ENCODE measurements around the gene CACNA1I. TPM values are rescaled to one million over a fixed set of nuclear protein-coding genes. Genes with fewer than 3 reads are reported as not detected.

The CACNA1I gene
- total RNA-seq, 1 donor from 2014 or later, result 0.06 TPM

DNA sequence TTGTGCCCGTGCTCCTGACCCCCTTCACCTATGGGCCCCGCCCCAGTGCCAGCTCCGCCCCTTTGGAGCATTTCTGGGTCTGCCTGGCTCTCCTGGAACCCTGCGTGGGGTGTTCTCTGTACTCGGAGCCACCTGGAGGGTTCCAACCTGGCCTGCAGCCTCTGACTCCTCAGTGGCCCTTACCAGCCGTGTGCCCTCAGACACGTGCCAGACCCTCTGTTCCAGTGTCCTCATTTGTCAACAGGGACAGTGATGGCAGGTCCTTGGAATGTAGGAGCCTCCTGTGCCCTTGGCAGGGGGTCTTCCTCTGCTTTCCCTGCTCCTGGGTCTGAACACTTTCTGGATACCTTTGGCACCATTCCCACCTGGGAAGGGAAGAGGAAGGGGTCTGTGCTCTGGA is 96.4 kb downstream of the CACNA1I start:
- TF ChIP-seq, protein P1, sequence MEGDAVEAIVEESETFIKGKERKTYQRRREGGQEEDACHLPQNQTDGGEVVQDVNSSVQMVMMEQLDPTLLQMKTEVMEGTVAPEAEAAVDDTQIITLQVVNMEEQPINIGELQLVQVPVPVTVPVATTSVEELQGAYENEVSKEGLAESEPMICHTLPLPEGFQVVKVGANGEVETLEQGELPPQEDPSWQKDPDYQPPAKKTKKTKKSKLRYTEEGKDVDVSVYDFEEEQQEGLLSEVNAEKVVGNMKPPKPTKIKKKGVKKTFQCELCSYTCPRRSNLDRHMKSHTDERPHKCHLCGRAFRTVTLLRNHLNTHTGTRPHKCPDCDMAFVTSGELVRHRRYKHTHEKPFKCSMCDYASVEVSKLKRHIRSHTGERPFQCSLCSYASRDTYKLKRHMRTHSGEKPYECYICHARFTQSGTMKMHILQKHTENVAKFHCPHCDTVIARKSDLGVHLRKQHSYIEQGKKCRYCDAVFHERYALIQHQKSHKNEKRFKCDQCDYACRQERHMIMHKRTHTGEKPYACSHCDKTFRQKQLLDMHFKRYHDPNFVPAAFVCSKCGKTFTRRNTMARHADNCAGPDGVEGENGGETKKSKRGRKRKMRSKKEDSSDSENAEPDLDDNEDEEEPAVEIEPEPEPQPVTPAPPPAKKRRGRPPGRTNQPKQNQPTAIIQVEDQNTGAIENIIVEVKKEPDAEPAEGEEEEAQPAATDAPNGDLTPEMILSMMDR (conservative IDR thresholded peaks at IDR 0.05; ENCODE audit: low read depth, low read length), result no peak
- no peak overlapping the region for H3K4me3 ChIP-seq (ENCODE audit: low read depth, low read length)
- DNase-seq (ENCODE audit: low read depth), result no peak

- DNase-seq (ENCODE audit: low read depth), result no peak
- TF ChIP-seq, protein P1 (conservative IDR thresholded peaks at IDR 0.05; ENCODE audit: low read depth, low read length), result no peak
- H3K4me3 ChIP-seq (ENCODE audit: low read depth, low read length), result no peak overlapping the region
Measured at GRCh38 chr22:39669432-39669831, 98.9 kb downstream of the CACNA1I start.

DNA sequence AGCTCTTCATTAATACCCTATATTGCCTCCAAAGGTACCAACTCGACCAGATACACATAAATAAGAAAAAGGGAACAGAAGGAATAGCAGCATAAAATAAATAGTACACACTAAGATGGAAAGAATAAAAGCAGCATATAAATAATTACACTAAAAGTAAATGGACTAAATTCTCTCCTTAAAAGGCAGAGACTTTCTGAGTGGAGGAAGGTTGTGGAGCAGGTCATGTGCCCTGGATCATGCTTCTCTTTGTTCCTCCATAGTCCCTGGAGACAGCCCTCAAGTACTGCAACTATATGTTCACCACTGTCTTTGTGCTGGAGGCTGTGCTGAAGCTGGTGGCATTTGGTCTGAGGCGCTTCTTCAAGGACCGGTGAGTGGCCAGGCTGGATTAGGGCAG is 101.4 kb downstream of the CACNA1I start:
- no peak overlapping the region for H3K4me3 ChIP-seq (ENCODE audit: low read depth, low read length)
- no peak for DNase-seq (ENCODE audit: low read depth)
- TF ChIP-seq, protein P1 (conservative IDR thresholded peaks at IDR 0.05; ENCODE audit: low read depth, low read length), result no peak

DNA sequence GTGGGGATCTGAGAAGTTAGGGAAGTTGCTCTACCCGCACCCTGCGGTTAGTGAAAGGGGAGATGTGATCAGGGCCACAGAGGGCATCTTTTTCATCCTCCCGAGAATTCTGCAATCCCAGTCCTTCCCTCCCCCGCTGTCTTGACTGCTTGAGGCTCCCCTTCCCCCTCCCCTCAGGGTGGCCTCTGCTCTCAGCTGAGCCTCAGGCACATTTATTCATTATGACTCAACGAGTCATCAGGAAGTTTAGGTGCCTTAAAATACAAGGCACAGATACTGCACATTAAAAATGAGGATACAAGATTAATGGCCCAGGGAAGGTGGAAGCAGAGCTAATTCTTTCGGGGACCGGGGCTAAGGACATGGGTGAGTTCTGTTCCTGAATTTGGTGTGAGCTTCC is 104.0 kb downstream of the CACNA1I start:
- DNase-seq (ENCODE audit: low read depth), result no peak
- TF ChIP-seq, protein P1 (conservative IDR thresholded peaks at IDR 0.05; ENCODE audit: low read depth, low read length), result no peak

DNA sequence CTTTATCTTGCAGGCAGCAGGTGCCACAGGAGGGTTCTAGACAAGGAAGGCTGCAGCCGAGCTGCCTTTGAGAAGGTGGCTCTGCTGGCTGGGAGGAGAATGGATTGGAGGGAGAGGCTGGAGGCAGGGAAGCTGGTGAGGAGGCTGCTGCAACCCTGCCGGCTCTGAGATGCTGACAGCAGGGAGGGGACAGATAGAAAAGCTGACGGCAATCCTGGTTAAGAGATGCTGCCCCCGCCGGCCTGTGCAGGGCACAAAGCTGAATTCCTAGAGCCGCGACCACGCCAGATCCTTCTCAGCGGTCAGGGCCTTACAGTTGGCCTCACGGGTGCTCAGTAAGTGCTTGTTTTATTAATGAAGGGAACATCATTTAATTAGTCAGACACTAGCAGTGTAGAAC is 105.4 kb downstream of the CACNA1I start:
- TF ChIP-seq, protein P1 (conservative IDR thresholded peaks at IDR 0.05; ENCODE audit: low read depth, low read length), result no peak
- no peak for DNase-seq (ENCODE audit: low read depth)
- no peak overlapping the region for H3K4me3 ChIP-seq (ENCODE audit: low read depth, low read length)

More for the DNA sequence above, 104.0 kb downstream of the CACNA1I start:
- no peak overlapping the region for H3K4me3 ChIP-seq (ENCODE audit: low read depth, low read length)

DNA sequence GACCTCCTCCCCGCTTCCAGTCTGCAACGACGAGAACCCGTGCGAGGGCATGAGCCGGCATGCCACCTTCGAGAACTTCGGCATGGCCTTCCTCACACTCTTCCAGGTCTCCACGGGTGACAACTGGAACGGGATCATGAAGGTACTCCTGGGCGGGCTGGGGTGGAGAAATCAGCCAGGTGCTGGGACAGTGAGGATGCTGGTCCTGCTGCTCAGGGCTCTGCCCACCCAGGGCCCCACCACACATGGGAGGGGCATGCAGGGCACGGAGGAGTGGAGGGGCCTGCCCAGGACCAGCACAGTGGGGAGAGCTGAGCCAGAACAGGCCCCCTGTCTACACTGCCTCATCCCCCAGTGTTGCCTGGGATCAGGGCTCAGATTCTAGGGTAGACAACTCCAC is 107.4 kb downstream of the CACNA1I start:
- no peak for DNase-seq (ENCODE audit: low read depth)
- TF ChIP-seq, protein P1 (conservative IDR thresholded peaks at IDR 0.05; ENCODE audit: low read depth, low read length), result no peak
- no peak overlapping the region for H3K4me3 ChIP-seq (ENCODE audit: low read depth, low read length)

DNA sequence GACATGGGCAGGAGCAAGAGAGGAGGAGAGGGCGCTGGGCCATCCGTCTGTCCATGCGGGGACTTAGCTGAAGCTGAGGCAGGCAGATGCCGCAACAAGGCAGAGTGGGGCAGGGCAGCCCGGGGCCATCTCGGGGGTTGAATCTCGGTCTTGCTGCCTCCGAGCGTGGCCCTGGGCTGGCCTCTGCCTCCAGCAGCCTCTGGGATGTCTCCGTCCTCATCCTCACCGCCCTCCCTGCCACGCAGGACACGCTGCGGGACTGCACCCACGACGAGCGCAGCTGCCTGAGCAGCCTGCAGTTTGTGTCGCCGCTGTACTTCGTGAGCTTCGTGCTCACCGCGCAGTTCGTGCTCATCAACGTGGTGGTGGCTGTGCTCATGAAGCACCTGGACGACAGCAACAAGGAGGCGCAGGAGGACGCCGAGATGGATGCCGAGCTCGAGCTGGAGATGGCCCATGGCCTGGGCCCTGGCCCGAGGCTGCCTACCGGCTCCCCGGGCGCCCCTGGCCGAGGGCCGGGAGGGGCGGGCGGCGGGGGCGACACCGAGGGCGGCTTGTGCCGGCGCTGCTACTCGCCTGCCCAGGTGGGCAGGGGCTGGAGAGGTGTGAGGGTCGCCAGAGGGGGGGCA is 108.4 kb downstream of the CACNA1I start:
- no peak overlapping the region for H3K4me3 ChIP-seq (ENCODE audit: low read depth, low read length)
- no peak for DNase-seq (ENCODE audit: low read depth)
- TF ChIP-seq, protein P1 (conservative IDR thresholded peaks at IDR 0.05; ENCODE audit: low read depth, low read length), result no peak
